ENCODE measurements around the gene CDC42BPG.
A peak's percentile ranks its signal among the peaks of the same experiment; 100 is the strongest.

CDC42BPG gene

DNA sequence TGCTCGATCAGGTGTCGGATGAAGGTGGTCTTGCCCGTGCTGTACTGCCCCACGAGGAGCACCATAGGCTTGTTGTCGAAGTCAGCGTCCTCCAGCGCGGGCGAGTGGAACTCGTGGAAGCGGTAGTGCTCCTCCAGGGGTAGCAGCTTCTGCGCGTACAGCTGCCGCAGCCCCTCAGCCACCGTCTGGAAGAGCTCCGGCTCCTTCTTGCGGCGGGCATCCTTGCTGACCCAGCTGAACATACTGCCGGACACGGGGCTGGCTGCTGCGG, 33.7 kb upstream of the CDC42BPG start:
- no peak for DNase-seq

DNA sequence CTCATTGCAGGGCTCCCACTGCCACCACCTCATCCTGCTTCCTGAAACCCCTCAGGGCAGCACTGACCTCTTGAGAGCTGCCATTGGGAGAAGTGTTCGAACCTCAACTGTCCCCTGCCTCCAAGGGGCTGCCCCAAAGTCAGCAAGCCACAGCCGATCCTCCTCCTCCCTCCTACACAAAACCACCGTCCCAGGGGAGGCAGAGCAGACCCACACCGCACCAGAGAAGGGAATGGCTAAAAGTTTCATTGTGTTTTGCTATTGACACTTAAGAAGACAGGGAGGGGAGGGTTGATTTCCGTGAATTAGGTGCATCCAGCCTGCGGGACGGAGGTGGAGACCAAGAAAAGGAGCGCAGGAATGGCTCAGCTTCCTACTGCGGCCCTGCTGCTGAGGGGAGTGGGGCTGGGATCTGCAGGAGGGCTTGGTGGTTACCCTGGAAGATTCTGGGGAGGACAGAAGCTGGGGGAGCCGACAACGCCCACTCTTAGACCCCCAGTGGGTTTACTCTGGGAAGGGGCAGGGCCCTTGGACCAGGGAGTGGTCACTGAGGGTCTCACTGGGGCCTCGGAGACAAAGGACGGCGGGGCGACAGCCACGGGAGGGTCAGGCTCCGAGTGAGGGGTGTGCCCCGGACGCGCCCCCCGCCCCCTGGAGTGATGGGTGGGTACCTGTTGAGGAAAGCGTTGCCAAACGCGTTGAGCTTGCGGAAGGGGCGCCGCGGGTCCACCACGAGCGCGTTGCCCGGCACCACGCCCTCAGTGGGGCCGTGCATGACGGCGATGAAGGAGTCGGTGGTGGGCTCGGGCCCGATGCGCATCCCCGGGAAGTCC, 33.2 kb upstream of the CDC42BPG start:
- peak; percentile 20 for DNase-seq

DNA sequence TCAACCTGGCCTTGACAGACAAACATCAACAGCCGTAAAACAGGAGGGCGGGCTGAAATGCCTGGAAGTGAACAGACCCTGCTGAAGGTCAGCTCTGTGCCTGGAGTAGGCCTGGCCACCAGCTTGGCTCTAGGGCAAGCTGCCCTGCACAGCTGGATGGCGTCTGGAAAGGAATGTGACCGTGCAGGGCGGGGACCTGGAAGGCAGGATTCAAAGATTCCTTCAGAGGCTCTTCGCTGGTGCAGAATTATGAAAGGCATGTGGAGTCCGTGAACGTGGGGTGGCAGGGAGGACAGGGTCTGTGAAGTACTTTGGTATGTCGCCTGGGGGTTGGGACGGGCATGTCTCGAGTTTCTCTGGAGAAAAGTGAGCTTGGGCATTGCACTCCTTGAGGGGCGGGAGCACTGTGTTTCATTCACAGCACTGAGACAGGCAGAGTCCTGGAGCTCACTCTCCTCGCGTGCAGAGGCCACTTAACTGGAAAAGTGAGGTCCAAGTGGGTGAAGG, 32.4 kb upstream of the CDC42BPG start:
- DNase-seq, result no peak

GRCh38 chr11:64876229-64876750, 31.8 kb upstream of the CDC42BPG start:
- DNase-seq, result no peak

DNA sequence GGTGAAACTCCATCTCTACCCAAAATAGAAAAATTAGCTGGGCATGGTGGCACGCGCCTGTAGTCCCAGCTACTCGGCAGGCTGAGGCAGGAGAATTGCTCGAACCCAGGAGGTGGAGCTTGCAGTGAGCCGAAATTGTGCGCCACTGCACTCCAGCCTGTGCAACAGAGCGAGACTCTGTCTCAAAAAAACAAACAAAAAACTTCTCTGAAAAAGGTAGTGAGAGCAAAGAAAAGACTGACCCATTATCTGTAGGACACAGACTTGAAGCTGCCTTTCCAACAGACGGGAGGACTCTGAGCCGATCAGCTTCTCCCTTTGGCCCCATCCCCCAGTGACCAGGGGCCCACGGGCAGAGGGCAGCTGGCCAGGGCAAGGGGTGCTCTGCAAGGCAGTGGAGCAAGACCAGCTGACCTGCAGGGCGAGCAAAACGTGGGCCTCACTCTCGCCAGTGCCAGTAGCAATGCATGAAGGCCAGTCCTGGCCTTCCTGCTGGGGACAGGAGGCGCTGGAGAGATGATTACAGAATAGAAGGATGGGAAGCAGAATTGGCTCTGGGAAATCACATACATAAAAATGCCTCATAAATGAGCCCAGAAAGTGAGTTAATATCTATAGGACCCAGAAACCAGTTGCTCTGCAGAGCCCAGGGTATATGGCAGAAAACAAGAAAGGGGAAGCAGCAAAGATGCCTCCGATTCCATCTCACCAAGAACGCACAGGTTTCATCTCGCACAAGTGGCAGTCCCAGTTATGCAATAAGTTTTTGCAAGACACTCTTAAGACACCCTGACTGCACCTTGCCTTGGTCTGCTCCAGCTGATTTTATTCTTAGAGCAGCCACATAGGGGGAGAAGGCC, 31.1 kb upstream of the CDC42BPG start:
- peak; percentile 89 for DNase-seq

GRCh38 chr11:64874308-64875240, 30.1 kb upstream of the CDC42BPG start:
- DNase-seq, result peak; percentile 48

- no peak for DNase-seq
Measured at GRCh38 chr11:64872790-64873488, 28.5 kb upstream of the CDC42BPG start.

- DNase-seq, result no peak
Measured at GRCh38 chr11:64871492-64871891, 27.0 kb upstream of the CDC42BPG start.

GRCh38 chr11:64870893-64871466, 26.5 kb upstream of the CDC42BPG start:
- no peak for DNase-seq

- peak; percentile 77 for DNase-seq
Measured at GRCh38 chr11:64870176-64870892, 25.9 kb upstream of the CDC42BPG start.

DNA sequence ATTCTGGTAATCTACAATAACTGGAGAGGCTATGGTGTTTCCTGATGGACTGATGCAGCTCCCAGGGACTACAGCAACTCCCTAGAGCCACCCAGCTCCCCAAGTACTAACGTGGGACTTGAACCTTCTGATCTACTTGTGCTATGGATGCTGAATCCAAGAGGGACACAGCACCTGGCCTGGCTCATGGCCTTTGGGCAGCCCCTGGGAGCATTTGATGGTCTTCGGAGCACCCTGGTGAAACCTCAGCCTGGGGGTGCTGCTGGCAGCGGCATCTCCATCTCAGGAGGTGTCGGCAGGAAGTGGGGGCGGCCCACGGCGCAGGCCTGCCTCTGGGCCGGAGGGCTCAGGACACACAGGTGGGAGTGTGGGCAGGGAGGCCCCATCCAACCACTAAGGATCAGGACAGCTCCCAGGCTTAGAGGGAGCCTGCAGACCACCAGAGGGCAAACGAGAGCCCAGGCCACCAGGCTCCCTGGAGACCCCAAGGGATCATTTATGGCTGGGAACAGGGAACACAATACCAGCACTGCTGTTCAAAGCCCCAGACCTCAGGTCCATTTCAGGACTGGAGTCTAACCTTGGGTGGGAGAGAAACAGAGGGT, 25.2 kb upstream of the CDC42BPG start:
- DNase-seq, result no peak

DNA sequence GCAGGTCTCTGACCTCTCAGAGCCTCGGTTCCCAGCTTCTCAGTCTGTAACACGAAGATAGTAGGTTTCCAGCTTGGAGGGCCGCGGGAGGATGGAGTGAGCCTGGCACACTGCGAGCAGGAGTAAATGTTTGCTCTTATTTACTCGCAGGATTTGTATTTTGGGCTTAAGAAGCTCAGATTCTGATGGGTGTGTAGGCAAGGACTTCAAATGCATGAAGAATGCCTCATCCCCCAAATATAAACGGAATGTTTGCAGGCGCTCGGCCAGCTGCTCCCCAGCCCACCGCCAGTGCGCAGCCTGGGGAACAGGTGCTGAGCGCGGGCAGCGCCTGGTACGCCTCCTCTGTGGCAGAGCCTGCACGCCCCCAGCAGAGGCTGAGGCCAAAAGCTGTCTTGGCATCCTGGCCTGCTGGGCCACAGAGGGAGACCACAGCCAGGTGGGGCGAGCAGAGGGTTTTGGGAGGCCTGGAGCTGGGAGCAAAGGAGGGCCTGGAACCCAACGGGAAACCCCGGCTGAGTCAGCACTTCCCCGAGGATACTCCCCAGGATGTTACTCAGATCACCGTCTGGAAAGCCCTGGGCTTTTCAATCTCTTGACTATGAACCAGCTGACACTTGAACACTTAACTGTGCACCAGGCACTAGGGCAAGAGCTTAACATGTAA, 24.6 kb upstream of the CDC42BPG start:
- no peak for DNase-seq

DNA sequence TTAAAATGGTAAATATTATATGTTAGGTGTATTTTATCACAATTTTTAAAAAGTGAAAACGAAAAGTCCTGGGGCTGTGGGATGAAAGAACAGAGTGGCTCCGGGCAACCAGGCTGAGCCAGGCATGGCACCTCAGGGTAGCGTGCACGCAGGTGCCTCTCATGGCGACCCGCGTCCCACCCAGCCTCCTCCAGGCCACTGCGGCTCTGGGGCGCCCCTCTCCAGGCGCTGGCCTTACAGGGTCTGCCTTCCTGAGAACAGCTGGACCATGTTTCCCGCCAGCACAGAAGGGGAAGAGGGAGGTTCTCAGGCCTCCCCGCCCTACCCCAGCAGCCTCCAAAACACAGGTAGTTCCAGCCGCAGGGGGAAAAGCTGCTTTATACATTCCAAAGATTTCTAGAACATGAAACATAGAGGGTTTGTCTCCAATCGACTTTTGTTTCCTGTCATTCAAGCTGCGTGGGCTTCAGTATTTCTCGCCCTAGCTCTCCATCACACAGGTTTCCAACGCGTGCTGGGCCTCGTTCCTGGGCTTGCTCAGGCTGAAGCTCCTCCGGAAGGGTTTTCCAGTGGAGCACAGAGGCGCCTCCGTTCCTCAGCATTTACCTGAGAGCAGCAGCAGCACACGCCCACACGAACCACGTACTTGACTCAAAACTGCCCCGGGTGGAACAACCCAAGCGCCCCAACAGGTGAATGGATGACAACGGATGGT, 23.5 kb upstream of the CDC42BPG start:
- DNase-seq, result no peak

DNA sequence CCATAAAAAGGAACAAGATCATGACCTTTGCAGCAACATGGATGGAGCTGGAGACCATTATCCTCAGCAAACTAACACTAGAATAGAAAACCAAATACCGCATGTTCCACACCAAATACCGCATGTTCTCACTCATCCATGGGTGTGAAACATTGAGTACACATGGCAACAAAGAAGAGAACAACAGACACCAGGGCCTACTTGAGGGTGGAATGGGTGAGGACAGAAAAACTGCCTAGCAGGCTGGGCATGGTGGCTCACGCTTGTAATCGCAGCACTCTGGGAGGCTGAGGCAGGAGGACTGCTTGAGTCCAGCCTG, 21.7 kb upstream of the CDC42BPG start:
- no peak for DNase-seq

DNA sequence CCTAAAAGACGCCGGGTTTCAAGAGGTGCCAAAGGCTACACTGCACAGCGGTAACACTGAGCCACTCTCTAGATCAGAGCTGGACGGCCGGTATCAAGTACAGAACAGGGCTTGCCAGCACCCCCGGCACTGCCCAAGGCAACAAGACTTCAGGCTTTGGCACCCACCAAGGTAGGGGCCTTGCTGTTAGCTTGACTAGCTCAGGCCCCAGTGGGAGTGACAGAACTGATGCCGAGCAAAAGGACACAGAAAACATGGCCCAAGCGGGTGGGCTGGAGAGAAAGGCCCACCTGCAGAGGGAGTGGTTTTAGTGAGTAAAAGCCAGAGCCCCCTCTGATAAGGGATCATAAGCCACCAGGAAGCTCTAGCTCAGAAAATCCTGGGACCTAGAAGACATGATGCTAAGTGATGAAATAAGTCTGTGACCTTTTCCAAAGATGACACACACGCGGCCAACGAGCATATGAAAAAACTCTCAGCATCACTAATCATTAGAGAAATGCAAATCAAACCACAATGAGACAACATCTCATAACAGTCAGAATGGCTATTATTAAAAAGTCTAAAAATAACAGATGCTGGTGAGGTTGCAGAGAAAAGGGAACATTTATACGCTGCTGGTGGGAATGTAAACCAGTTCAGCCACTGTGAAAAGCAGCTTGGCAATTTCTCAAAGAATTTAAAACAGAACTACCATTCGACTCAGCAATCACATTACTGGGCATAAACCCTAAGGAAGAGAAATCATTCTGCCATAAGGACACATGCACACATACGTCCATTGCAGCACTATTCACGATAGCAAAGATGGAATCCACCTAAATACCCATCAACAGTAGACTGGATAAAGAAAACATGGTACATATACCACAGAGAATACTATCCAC, 21.1 kb upstream of the CDC42BPG start:
- DNase-seq, result peak; percentile 91

GRCh38 chr11:64864473-64865285, 20.2 kb upstream of the CDC42BPG start:
- DNase-seq, result peak; percentile 74

DNA sequence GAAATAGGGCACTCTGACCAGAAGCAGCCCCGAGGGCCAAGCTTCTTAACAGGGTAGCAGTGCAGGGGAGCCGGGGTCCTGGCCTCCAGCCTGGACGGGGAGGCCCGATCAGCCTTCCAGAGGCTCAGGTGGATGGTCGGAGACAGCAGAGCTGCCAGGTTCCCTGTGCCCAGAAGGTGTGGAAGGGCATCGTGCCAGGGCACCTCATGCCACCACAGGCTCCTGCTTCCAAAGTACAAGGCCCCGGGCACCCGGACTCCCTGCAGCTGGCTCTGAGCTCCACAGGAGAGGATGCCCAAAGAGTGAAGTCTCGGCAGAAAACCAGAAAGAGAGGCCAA, 19.7 kb upstream of the CDC42BPG start:
- no peak for DNase-seq
